NOMO-1 treated with DMSO at 0.1 percent for 48 hours (cell line): ENCODE results near the gene WIPI1.
"Not testable (repeated sequence)": the region's sequence is repeated elsewhere in the genome, so short reads cannot be mapped to it uniquely, and the experiment has no call there.

ENCODE experiments used
- DNase-seq: peaks from one replicate; lab custom pipeline; 2025; ENCODE audit not compliant: unreplicated experiment; lab: John Stamatoyannopoulos, UW

The WIPI1 gene

GRCh38 chr17:68457168-68457538, at the start of gene WIPI1:
Gene WIPI1 (minus strand): TSS chr17:68457496. CDS start chr17:68457421, 75 bp downstream.
- peak; percentile 45 for DNase-seq

- DNase-seq = peak; percentile 31
Measured at GRCh38 chr17:68505951-68506350, 48.7 kb upstream of the WIPI1 start.

GRCh38 chr17:68501074-68501473, 43.8 kb upstream of the WIPI1 start:
- no peak for DNase-seq

- DNase-seq = no peak
Measured at GRCh38 chr17:68499587-68499986, 42.3 kb upstream of the WIPI1 start.

GRCh38 chr17:68498479-68499326, 41.4 kb upstream of the WIPI1 start:
- DNase-seq = peak; percentile 20

GRCh38 chr17:68497885-68498319, 40.6 kb upstream of the WIPI1 start:
- peak; percentile 96 for DNase-seq

GRCh38 chr17:68495081-68495480, 37.8 kb upstream of the WIPI1 start:
- DNase-seq = no peak

GRCh38 chr17:68492394-68493054, 35.2 kb upstream of the WIPI1 start:
- DNase-seq = not testable (repeated sequence)

GRCh38 chr17:68491381-68492231, 34.3 kb upstream of the WIPI1 start:
- peak; percentile 88 for DNase-seq

- no peak for DNase-seq
Measured at GRCh38 chr17:68489919-68490318, 32.6 kb upstream of the WIPI1 start.

GRCh38 chr17:68484458-68484857, 27.2 kb upstream of the WIPI1 start:
- no peak for DNase-seq

GRCh38 chr17:68482576-68483041, 25.3 kb upstream of the WIPI1 start:
- DNase-seq = no peak

GRCh38 chr17:68480885-68481284, 23.6 kb upstream of the WIPI1 start:
- DNase-seq = no peak

- DNase-seq = no peak
Measured at GRCh38 chr17:68470961-68471360, 13.7 kb upstream of the WIPI1 start.

- DNase-seq = no peak
Measured at GRCh38 chr17:68468788-68469187, 11.5 kb upstream of the WIPI1 start.

- no peak for DNase-seq
Measured at GRCh38 chr17:68468334-68468733, 11.0 kb upstream of the WIPI1 start.

- no peak for DNase-seq
Measured at GRCh38 chr17:68463211-68464019, 6.1 kb upstream of the WIPI1 start.

GRCh38 chr17:68462381-68463210, 5.3 kb upstream of the WIPI1 start:
- peak; percentile 74 for DNase-seq

- DNase-seq = no peak
Measured at GRCh38 chr17:68461589-68461988, 4.3 kb upstream of the WIPI1 start.

- DNase-seq = no peak
Measured at GRCh38 chr17:68461122-68461539, 3.8 kb upstream of the WIPI1 start.
